H9 (cell line): ENCODE data around the gene DAPK1. TPM values are rescaled to one million over a fixed set of nuclear protein-coding genes. Genes with fewer than 3 reads are reported as not detected.
A peak's percentile ranks its signal among the peaks of the same experiment; 100 is the strongest.

Source experiments
- DNase-seq: peaks from one replicate; pipeline ENCODE4 v3.0.0-alpha.2; 2017
- H2AFZ ChIP-seq: one replicate; pipeline ENCODE4 v1.6.1; 2013; ENCODE audit warnings: mild to moderate bottlenecking, low read length, control low read depth, moderate library complexity
- H2AK5ac ChIP-seq: 2 replicates; pipeline ENCODE4 v1.6.1; 2013; ENCODE audit warnings: low read length, control low read depth, mixed read lengths; ENCODE audit not compliant: insufficient read length
- H2BK120ac ChIP-seq: one replicate; pipeline ENCODE4 v1.6.1; 2013; ENCODE audit warnings: low read depth, mild to moderate bottlenecking, low read length, control low read depth, inconsistent platforms; ENCODE audit not compliant: poor library complexity, severe bottlenecking
- H2BK12ac ChIP-seq: 2 replicates; pipeline ENCODE4 v1.6.1; 2013; ENCODE audit warnings: low read length, control low read depth, mixed read lengths, low read depth; ENCODE audit not compliant: insufficient read length
- H2BK15ac ChIP-seq: 2 replicates; pipeline ENCODE4 v1.6.1; 2013; ENCODE audit warnings: low read depth, low read length, control low read depth
- H2BK20ac ChIP-seq: one replicate; pipeline ENCODE4 v1.6.1; 2013; ENCODE audit warnings: low read depth, mild to moderate bottlenecking, low read length, control low read depth, inconsistent platforms; ENCODE audit not compliant: poor library complexity, severe bottlenecking
- H2BK5ac ChIP-seq: 2 replicates; pipeline ENCODE4 v1.6.1; 2013; ENCODE audit warnings: low read length, control low read depth, mixed read lengths; ENCODE audit not compliant: insufficient read length
- H3K14ac ChIP-seq: 2 replicates; pipeline ENCODE4 v1.6.1; 2013; ENCODE audit warnings: low read length, control low read depth; ENCODE audit not compliant: insufficient read depth
- H3K18ac ChIP-seq: 2 replicates; pipeline ENCODE4 v1.6.1; 2013; ENCODE audit warnings: low read depth, mild to moderate bottlenecking, mixed read lengths, low read length, control low read depth; ENCODE audit not compliant: insufficient read length
- H3K23ac ChIP-seq: 2 replicates; pipeline ENCODE4 v1.6.1; 2013; ENCODE audit warnings: low read length, control low read depth, mixed read lengths, low read depth; ENCODE audit not compliant: insufficient read length
- H3K23me2 ChIP-seq: 2 replicates; pipeline ENCODE4 v1.6.1; 2013; ENCODE audit warnings: low read depth, mild to moderate bottlenecking, mixed read lengths, low read length, control low read depth; ENCODE audit not compliant: insufficient read length, poor library complexity, severe bottlenecking
- H3K27ac ChIP-seq: 2 replicates; pipeline ENCODE4 v1.5.1; 2013; ENCODE audit warnings: low read length, control low read depth, mixed read lengths, low read depth; ENCODE audit not compliant: insufficient read length
- H3K27me3 ChIP-seq: 2 replicates; pipeline ENCODE4 v1.6.1; 2013; ENCODE audit warnings: low read length, control low read depth, inconsistent platforms; ENCODE audit not compliant: insufficient read depth
- H3K4ac ChIP-seq: 2 replicates; pipeline ENCODE4 v1.6.1; 2013; ENCODE audit warnings: low read depth, mild to moderate bottlenecking, control low read depth, inconsistent platforms, low read length, moderate library complexity
- H3K4me1 ChIP-seq: 2 replicates; pipeline ENCODE4 v1.6.1; 2013; ENCODE audit warnings: low read length, control low read depth, inconsistent platforms; ENCODE audit not compliant: insufficient read depth
- H3K4me2 ChIP-seq: 2 replicates; pipeline ENCODE4 v1.6.1; 2013; ENCODE audit warnings: low read length, control low read depth, mixed read lengths; ENCODE audit not compliant: insufficient read length, insufficient read depth
- H3K56ac ChIP-seq: 2 replicates; pipeline ENCODE4 v1.6.1; 2013; ENCODE audit warnings: low read depth, mild to moderate bottlenecking, mixed read lengths, low read length, control low read depth; ENCODE audit not compliant: insufficient read length
- H3K79me1 ChIP-seq: 2 replicates; pipeline ENCODE4 v1.6.1; 2013; ENCODE audit warnings: low read depth, mild to moderate bottlenecking, moderate library complexity, low read length, control low read depth, inconsistent platforms; ENCODE audit not compliant: insufficient read depth, poor library complexity, severe bottlenecking
- H3K79me2 ChIP-seq: 2 replicates; pipeline ENCODE4 v1.6.1; 2013; ENCODE audit warnings: low read length, control low read depth, inconsistent platforms; ENCODE audit not compliant: insufficient read depth
- H3K9ac ChIP-seq: 2 replicates; pipeline ENCODE4 v1.6.1; 2013; ENCODE audit warnings: low read length, control low read depth, mixed read lengths; ENCODE audit not compliant: insufficient read length; ENCODE audit errors: extremely low read depth
- H3K9me3 ChIP-seq: one replicate; pipeline ENCODE4 v1.6.1; 2013; ENCODE audit warnings: low read depth, low read length, inconsistent platforms; ENCODE audit not compliant: control insufficient read depth
- H3T11ph ChIP-seq: one replicate; pipeline ENCODE4 v1.6.1; 2013; ENCODE audit warnings: mild to moderate bottlenecking, low read length, control low read depth, inconsistent platforms
- H4K20me1 ChIP-seq: one replicate; pipeline ENCODE4 v1.6.1; 2013; ENCODE audit not compliant: control insufficient read depth, insufficient read length, insufficient read depth
- H4K5ac ChIP-seq: 2 replicates; pipeline ENCODE4 v1.6.1; 2013; ENCODE audit warnings: low read depth, mild to moderate bottlenecking, mixed read lengths, low read length, control low read depth; ENCODE audit not compliant: insufficient read length
- H4K8ac ChIP-seq: replicated peaks from 2 replicates; pipeline ENCODE4 v1.6.1; 2013; ENCODE audit warnings: low read length, control low read depth, mixed read lengths, low read depth; ENCODE audit not compliant: insufficient read length
- H4K91ac ChIP-seq: 2 replicates; pipeline ENCODE4 v1.6.1; 2013; ENCODE audit warnings: low read depth, mild to moderate bottlenecking, moderate library complexity, mixed read lengths, low read length, control low read depth; ENCODE audit not compliant: insufficient read length
- H3K27ac Mint-ChIP-seq, 3 experiments: 2 replicates in 2 of 3; 3 replicates in 1 of 3; pipeline ENCODE4 v1.8.0; 2020 to 2021; ENCODE audit warnings: mixed read lengths in 3 of 3, mild to moderate bottlenecking in 1 of 3, moderate library complexity in 1 of 3
- H3K27me3 Mint-ChIP-seq: 2 replicates; pipeline ENCODE4 v1.8.0; 2021; ENCODE audit warnings: low read depth, mild to moderate bottlenecking, moderate library complexity, mixed read lengths
- H3K36me3 Mint-ChIP-seq, 3 experiments: 2 replicates in 2 of 3; 3 replicates in 1 of 3; pipeline ENCODE4 v1.8.0; 2020 to 2021; ENCODE audit warnings: low read depth in 3 of 3, mixed read lengths in 3 of 3; ENCODE audit not compliant: insufficient read depth in 1 of 3
- H3K4me1 Mint-ChIP-seq, 2 experiments: 2 replicates each; pipeline ENCODE4 v1.8.0; 2020; ENCODE audit warnings: mixed read lengths in 2 of 2
- H3K4me3 Mint-ChIP-seq, 2 experiments: 2 replicates in 1 of 2; 3 replicates in 1 of 2; pipeline ENCODE4 v1.8.0; 2020 to 2021; ENCODE audit warnings: mild to moderate bottlenecking in 2 of 2, mixed read lengths in 2 of 2, moderate library complexity in 1 of 2
- H3K9me3 Mint-ChIP-seq, 2 experiments: 2 replicates in 1 of 2; 3 replicates in 1 of 2; pipeline ENCODE4 v1.8.0; 2020; ENCODE audit warnings: mild to moderate bottlenecking in 2 of 2, mixed read lengths in 2 of 2, moderate library complexity in 1 of 2
- CTCF ChIP-seq: fragments of 200-600 bp; sonication (generic); conservative IDR thresholded peaks from 3 replicates; pipeline ENCODE4 v1.8.0; 2021; ENCODE audit warnings: antibody characterized with exemption, mild to moderate bottlenecking
- WGBS: extraction: QIAGEN DNeasy Blood & Tissue Kit; methylation state at CpG from one replicate; pipeline ENCODE4 v1.1.7; 2013; ENCODE audit warnings: missing lambda C conversion rate, low lambda C conversion rate, mixed read lengths; ENCODE audit not compliant: insufficient read length; ENCODE audit errors: extremely low coverage; 5-methylcytosine and 5-hydroxymethylcytosine counted together
- total RNA-seq: library from RNA; stranded (reverse); gene quantifications from 2 replicates; pipeline ENCODE4 v1.2.1, GENCODE V29; 2021

DAPK1 gene
- total RNA-seq, 1 experiment from 2014 or later, result 79.4 TPM

- H4K5ac ChIP-seq, result no peak overlapping the region
- no peak overlapping the region for H2AK5ac ChIP-seq
- Mint-ChIP-seq H3K4me1 (peaks cover 0 to 3% of the 10 kb centered on the region in 2 experiments; a peak in 1 of 4 replicates), H3K36me3 (peaks cover 14 to 32% (median 28%) of the 10 kb centered on the region in 3 experiments; a peak in 6 of 7 replicates), H3K4me3 (no peak overlapping the region), H3K27me3 (no peaks in the 10 kb centered on the region), H3K9me3 (no peaks in the 10 kb centered on the region), H3K27ac (peak overlapping the region in 2 of 3 experiments; percentile 50 to 64; a peak in 2 of 7 replicates)
- TF ChIP-seq CTCF, result no peak
- no peak overlapping the region for H2BK12ac ChIP-seq
- no peak overlapping the region for H4K91ac ChIP-seq
- no peaks in the 10 kb centered on the region for H3K9me3 ChIP-seq
- H3K23ac ChIP-seq, result no peak overlapping the region
- H3T11ph ChIP-seq, result no peak overlapping the region
- no peaks in the 10 kb centered on the region for H3K79me1 ChIP-seq
- H3K18ac ChIP-seq, result no peak overlapping the region
- no peaks in the 10 kb centered on the region for H3K4me1 ChIP-seq
- no peak overlapping the region for H3K14ac ChIP-seq
- peaks cover 3% of the 10 kb centered on the region for H4K20me1 ChIP-seq
- peak; percentile 23 for DNase-seq
- H2BK20ac ChIP-seq, result no peak overlapping the region
- WGBS, result no CpG with 5 or more reads among the region's 14 CpGs
- H3K4me2 ChIP-seq, result no peak overlapping the region
- H2AFZ ChIP-seq, result no peak overlapping the region
- no peak overlapping the region for H2BK120ac ChIP-seq
- H2BK5ac ChIP-seq, result no peak overlapping the region
- no peaks in the 10 kb centered on the region for H3K23me2 ChIP-seq
- H3K56ac ChIP-seq, result no peak overlapping the region
- no peaks in the 10 kb centered on the region for H3K79me2 ChIP-seq
- no peak overlapping the region for H4K8ac ChIP-seq
- no peak overlapping the region for H3K27ac ChIP-seq
- H3K27me3 ChIP-seq, result no peaks in the 10 kb centered on the region
- H2BK15ac ChIP-seq, result no peak overlapping the region
- no peak overlapping the region for H3K4ac ChIP-seq
- H3K9ac ChIP-seq, result no peak overlapping the region
These were observed 178.3 kb downstream of the DAPK1 start for GRCh38 chr9:87675906-87676515.
